Mesothelial cell of epicardium (in vitro differentiated cells): ENCODE measurements around the gene SRL. TPM values are rescaled to one million over a fixed set of nuclear protein-coding genes. Genes with fewer than 3 reads are reported as not detected.
A peak's percentile ranks its signal among the peaks of the same experiment; 100 is the strongest.
"Not testable (repeated sequence)": the region's sequence is repeated elsewhere in the genome, so short reads cannot be mapped to it uniquely, and the experiment has no call there.

Experiments used
- DNase-seq, 2 experiments: peaks; one replicate each; pipeline ENCODE4 v3.0.0; 2021; ENCODE audit warnings: low spot score in 2 of 2; ENCODE audit not compliant: unreplicated experiment in 2 of 2
- H3K27ac Mint-ChIP-seq: 2 replicates; pipeline ENCODE4 v1.8.0; 2021; ENCODE audit warnings: mixed read lengths
- H3K27me3 Mint-ChIP-seq: 2 replicates; pipeline ENCODE4 v1.8.0; 2021; ENCODE audit warnings: low read depth, mixed read lengths
- H3K36me3 Mint-ChIP-seq: 2 replicates; pipeline ENCODE4 v1.8.0; 2021; ENCODE audit warnings: mixed read lengths
- H3K4me1 Mint-ChIP-seq: 2 replicates; pipeline ENCODE4 v1.8.0; 2021; ENCODE audit warnings: mixed read lengths
- H3K4me3 Mint-ChIP-seq: 2 replicates; pipeline ENCODE4 v1.8.0; 2021; ENCODE audit warnings: mild to moderate bottlenecking, moderate library complexity, mixed read lengths
- H3K9me3 Mint-ChIP-seq: 2 replicates; pipeline ENCODE4 v1.8.0; 2021; ENCODE audit warnings: mixed read lengths
- CTCF ChIP-seq: fragments of 200-600 bp; sonication (generic); IDR thresholded peaks from one replicate; pipeline ENCODE4 v1.5.0; 2021; ENCODE audit warnings: antibody characterized with exemption; ENCODE audit not compliant: unreplicated experiment
- total RNA-seq: library from RNA; stranded (reverse); gene quantifications from 3 replicates; pipeline ENCODE4 v1.2.1, GENCODE V29; 2021

Gene SRL
- total RNA-seq, 1 donor from 2014 or later = 1.7 TPM

GRCh38 chr16:4260360-4260759 lies 18.5 kb upstream of the SRL start:
- Mint-ChIP-seq H3K27me3 (no peaks in the 10 kb centered on the region), H3K36me3 (peaks cover 17% of the 10 kb centered on the region), H3K27ac (no peak overlapping the region), H3K9me3 (no peaks in the 10 kb centered on the region), H3K4me1 (peaks cover 12% of the 10 kb centered on the region), H3K4me3 (no peak overlapping the region)
- no peak for DNase-seq
- no peak for TF ChIP-seq CTCF

GRCh38 chr16:4257646-4258556 lies 16.0 kb upstream of the SRL start:
- Mint-ChIP-seq H3K4me3 (no peak overlapping the region), H3K36me3 (peaks cover 20% of the 10 kb centered on the region), H3K4me1 (peaks cover 10% of the 10 kb centered on the region), H3K27me3 (no peaks in the 10 kb centered on the region), H3K27ac (no peak overlapping the region), H3K9me3 (no peaks in the 10 kb centered on the region)
- DNase-seq = no peak
- TF ChIP-seq CTCF = no peak

- Mint-ChIP-seq H3K36me3 (peaks cover 3% of the 10 kb centered on the region), H3K4me1 (peaks cover 5% of the 10 kb centered on the region), H3K4me3 (peak overlapping the region; percentile 83), H3K27ac (peak overlapping the region; percentile 98), H3K9me3 (no peaks in the 10 kb centered on the region), H3K27me3 (no peaks in the 10 kb centered on the region)
- TF ChIP-seq CTCF = no peak
- DNase-seq = peak; percentile 99
Measured at GRCh38 chr16:4253394-4254150, 11.7 kb upstream of the SRL start.

- not testable (repeated sequence) for H3K36me3 Mint-ChIP-seq, H3K27me3 Mint-ChIP-seq, H3K9me3 Mint-ChIP-seq, DNase-seq, H3K4me1 Mint-ChIP-seq
- H3K4me3 Mint-ChIP-seq = peak overlapping the region; percentile 83
- peak overlapping the region; percentile 98 for H3K27ac Mint-ChIP-seq
Measured at GRCh38 chr16:4253012-4253393, 11.1 kb upstream of the SRL start.

GRCh38 chr16:4249530-4250308 lies 7.8 kb upstream of the SRL start:
- H3K4me3 Mint-ChIP-seq = no peak overlapping the region
- TF ChIP-seq CTCF = no peak
- H3K27me3 Mint-ChIP-seq = no peaks in the 10 kb centered on the region
- H3K4me1 Mint-ChIP-seq = peaks cover 9% of the 10 kb centered on the region
- peaks cover 3% of the 10 kb centered on the region for H3K36me3 Mint-ChIP-seq
- no peak for DNase-seq
- H3K9me3 Mint-ChIP-seq = no peaks in the 10 kb centered on the region
- peak overlapping the region; percentile 2 for H3K27ac Mint-ChIP-seq
